PC-9 (cell line): Measurements from ENCODE around the gene GORAB.

Experiments
- EZH2 ChIP-seq: fragments of 200-600 bp; sonication (generic); IDR thresholded peaks from 2 replicates; pipeline ENCODE4 v1.8.0; 2017; ENCODE audit warnings: antibody characterized with exemption, low read depth
- TF ChIP-seq, protein P1 (sequence below): fragments of 200-600 bp; sonication (generic); conservative IDR thresholded peaks from 2 replicates; pipeline ENCODE4 v1.6.1; 2017; ENCODE audit warnings: mixed run types, antibody characterized with exemption, mild to moderate bottlenecking, moderate library complexity

DNA sequence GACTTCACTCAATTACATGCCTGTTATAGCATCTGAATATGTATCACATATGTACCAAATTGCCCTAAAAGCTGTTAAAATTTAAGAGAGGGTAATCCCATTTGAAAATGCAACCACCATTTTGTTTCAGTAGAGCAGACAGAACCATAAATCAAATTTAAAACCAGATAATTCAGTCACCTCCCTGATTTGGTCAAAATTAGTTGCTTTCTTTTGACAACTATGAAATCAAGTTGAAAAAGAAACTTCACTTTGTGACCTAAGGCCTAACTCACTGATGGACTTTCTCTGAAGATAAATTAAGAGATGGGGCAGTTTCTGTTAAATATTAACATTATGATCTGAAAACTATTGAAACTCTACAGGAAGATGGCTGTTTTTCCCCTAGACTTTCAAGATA lies 6.7 kb downstream of the GORAB start:
- TF ChIP-seq, protein P1, sequence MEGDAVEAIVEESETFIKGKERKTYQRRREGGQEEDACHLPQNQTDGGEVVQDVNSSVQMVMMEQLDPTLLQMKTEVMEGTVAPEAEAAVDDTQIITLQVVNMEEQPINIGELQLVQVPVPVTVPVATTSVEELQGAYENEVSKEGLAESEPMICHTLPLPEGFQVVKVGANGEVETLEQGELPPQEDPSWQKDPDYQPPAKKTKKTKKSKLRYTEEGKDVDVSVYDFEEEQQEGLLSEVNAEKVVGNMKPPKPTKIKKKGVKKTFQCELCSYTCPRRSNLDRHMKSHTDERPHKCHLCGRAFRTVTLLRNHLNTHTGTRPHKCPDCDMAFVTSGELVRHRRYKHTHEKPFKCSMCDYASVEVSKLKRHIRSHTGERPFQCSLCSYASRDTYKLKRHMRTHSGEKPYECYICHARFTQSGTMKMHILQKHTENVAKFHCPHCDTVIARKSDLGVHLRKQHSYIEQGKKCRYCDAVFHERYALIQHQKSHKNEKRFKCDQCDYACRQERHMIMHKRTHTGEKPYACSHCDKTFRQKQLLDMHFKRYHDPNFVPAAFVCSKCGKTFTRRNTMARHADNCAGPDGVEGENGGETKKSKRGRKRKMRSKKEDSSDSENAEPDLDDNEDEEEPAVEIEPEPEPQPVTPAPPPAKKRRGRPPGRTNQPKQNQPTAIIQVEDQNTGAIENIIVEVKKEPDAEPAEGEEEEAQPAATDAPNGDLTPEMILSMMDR: no peak
- no peak for TF ChIP-seq EZH2
